Cardiac muscle cell (in vitro differentiated cells and primary cell): Measurements from ENCODE around the gene CMSS1. TPM values are rescaled to one million over a fixed set of nuclear protein-coding genes. Genes with fewer than 3 reads are reported as not detected.

Experiments
- DNase-seq, 2 donors: peaks; one replicate each; pipeline versions ENCODE4 v3.0.0 to v3.0.0-alpha.2; 2010 to 2017; ENCODE audit warnings: low read depth in 1 of 2, low spot score in 1 of 2
- H3K27ac ChIP-seq: fragments of 200-600 bp; sonication (generic); 2 replicates; pipeline ENCODE4 v1.5.1; 2016
- H3K27me3 ChIP-seq: fragments of 200-600 bp; sonication (generic); 2 replicates; pipeline ENCODE4 v1.6.0; 2016; ENCODE audit warnings: control low read depth
- H3K36me3 ChIP-seq: fragments of 200-600 bp; sonication (generic); 2 replicates; pipeline ENCODE4 v1.5.1; 2016; ENCODE audit warnings: control low read depth
- H3K4me1 ChIP-seq: fragments of 200-600 bp; sonication (generic); 2 replicates; pipeline ENCODE4 v1.8.1; 2017; ENCODE audit warnings: low read depth, mild to moderate bottlenecking, mixed run types
- H3K4me3 ChIP-seq: fragments of 200-600 bp; sonication (generic); 2 replicates; pipeline ENCODE4 v1.5.1; 2016; ENCODE audit warnings: mild to moderate bottlenecking
- H3K9me3 ChIP-seq: fragments of 200-600 bp; sonication (generic); 2 replicates; pipeline ENCODE4 v1.5.1; 2017; ENCODE audit warnings: low read depth, mild to moderate bottlenecking, control low read depth
- CTCF ChIP-seq: IDR thresholded peaks from 2 replicates; pipeline ENCODE4 v1.5.1; 2012; ENCODE audit warnings: low read depth, mild to moderate bottlenecking, low read length
- polyA plus RNA-seq: library from polyadenylated mRNA; unstranded; fragments of >200 nt; fragmentation: Nextera tagmentation; extraction: Ambion mirVana; gene quantifications from 2 replicates; pipeline ENCODE4 v1.2.1, GENCODE V29; 2016
- total RNA-seq: library from RNA; depleted of rRNA; stranded (reverse); fragments of >200 nt; gene quantifications from 2 replicates; pipeline ENCODE4 v1.2.3, GENCODE V29; 2016

The CMSS1 gene
- total and polyA plus RNA-seq, 2 experiments from 2014 or later = 13.1 to 32.9 TPM

GRCh38 chr3:99781761-99782160 lies 35.9 kb upstream of the CMSS1 start:
- H3K27ac ChIP-seq = no peak overlapping the region
- DNase-seq = peak in 1 of 2 donors; percentile 26
- TF ChIP-seq CTCF = no peak

GRCh38 chr3:99783011-99783573 lies 34.6 kb upstream of the CMSS1 start:
- Histone ChIP-seq H3K36me3 (no peaks in the 10 kb centered on the region), H3K9me3 (no peaks in the 10 kb centered on the region), H3K4me3 (no peak overlapping the region), H3K4me1 (no peaks in the 10 kb centered on the region), H3K27me3 (peaks cover 18% of the 10 kb centered on the region), H3K27ac (no peak overlapping the region)
- peak in 1 of 2 donors; percentile 89 for DNase-seq
- no peak for TF ChIP-seq CTCF

More at GRCh38 chr3:99781761-99782160, 35.9 kb upstream of the CMSS1 start:
- H3K4me1 ChIP-seq = no peaks in the 10 kb centered on the region
- peaks cover 12% of the 10 kb centered on the region for H3K27me3 ChIP-seq
- no peaks in the 10 kb centered on the region for H3K36me3 ChIP-seq
- no peak overlapping the region for H3K4me3 ChIP-seq
- no peaks in the 10 kb centered on the region for H3K9me3 ChIP-seq

DNA sequence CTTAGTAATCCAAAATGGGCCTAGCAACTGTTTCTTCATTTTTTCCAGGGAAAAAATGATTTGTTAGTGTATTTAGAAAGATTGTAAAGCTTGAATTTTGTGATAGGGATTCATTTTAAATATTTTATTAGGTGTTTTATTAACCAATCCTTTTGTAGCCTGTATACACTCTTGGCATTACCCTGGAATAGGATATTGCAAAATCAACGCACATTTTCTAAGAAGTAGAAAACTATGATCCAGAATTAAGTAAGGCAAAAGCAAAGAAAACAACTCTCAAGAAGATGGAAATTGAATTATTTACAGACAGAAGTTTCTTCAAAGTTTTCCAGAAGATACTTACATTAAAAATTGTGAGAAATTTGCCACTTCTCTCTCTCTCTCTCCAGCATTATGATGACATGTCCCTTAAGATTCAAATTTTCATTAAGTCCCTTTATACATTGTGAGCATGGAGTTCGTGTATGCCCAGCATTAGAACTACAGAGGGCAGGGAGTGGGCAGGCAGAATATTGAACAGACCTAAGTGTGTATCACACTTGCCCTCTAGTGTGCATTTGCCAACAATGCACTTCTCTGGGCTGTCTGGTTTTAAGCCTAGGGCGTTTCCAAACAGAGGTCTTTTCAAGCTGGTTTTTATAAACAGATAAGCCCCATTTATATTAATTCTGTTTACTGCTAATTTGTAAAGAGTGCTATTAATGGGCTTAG lies 28.5 kb upstream of the CMSS1 start:
- TF ChIP-seq CTCF = peak; percentile 78
- DNase-seq = peak; percentile 48 to 86
- Histone ChIP-seq H3K27ac (no peak overlapping the region), H3K4me1 (no peaks in the 10 kb centered on the region), H3K36me3 (no peaks in the 10 kb centered on the region), H3K4me3 (no peak overlapping the region), H3K9me3 (no peaks in the 10 kb centered on the region), H3K27me3 (peaks cover 10% of the 10 kb centered on the region)

GRCh38 chr3:99794485-99794884 lies 23.2 kb upstream of the CMSS1 start:
- Histone ChIP-seq H3K27me3 (no peaks in the 10 kb centered on the region), H3K4me3 (no peak overlapping the region), H3K36me3 (no peaks in the 10 kb centered on the region), H3K9me3 (no peaks in the 10 kb centered on the region), H3K4me1 (no peaks in the 10 kb centered on the region), H3K27ac (no peak overlapping the region)
- no peak for DNase-seq
- no peak for TF ChIP-seq CTCF

GRCh38 chr3:99795573-99795972 lies 22.1 kb upstream of the CMSS1 start:
- no peaks in the 10 kb centered on the region for H3K4me1 ChIP-seq
- no peak overlapping the region for H3K4me3 ChIP-seq
- DNase-seq = no peak
- TF ChIP-seq CTCF = no peak
- H3K27me3 ChIP-seq = no peaks in the 10 kb centered on the region
- H3K9me3 ChIP-seq = no peaks in the 10 kb centered on the region
- no peaks in the 10 kb centered on the region for H3K36me3 ChIP-seq
- no peak overlapping the region for H3K27ac ChIP-seq
